ENCODE data around the gene CDK4.

Gene CDK4

GRCh38 chr12:57771873-57772428 lies 19.8 kb upstream of the CDK4 start, which contains the start of gene METTL1:
METTL1 (minus strand) TSS chr12:57772105; CDS start chr12:57772083, 22 bp downstream.
- DNase-seq (ENCODE audit: low spot score) = peak; percentile 96

- peak; percentile 92 for DNase-seq (ENCODE audit: low spot score)
Measured at GRCh38 chr12:57771236-57771872, 19.2 kb upstream of the CDK4 start.

GRCh38 chr12:57770734-57771133 lies 18.6 kb upstream of the CDK4 start:
- DNase-seq (ENCODE audit: low spot score) = no peak

GRCh38 chr12:57769594-57769993 lies 17.5 kb upstream of the CDK4 start:
- no peak for DNase-seq (ENCODE audit: low spot score)

GRCh38 chr12:57767876-57768275 lies 15.8 kb upstream of the CDK4 start:
- no peak for DNase-seq (ENCODE audit: low spot score)

GRCh38 chr12:57767305-57767698 lies 15.2 kb upstream of the CDK4 start:
- no peak for DNase-seq (ENCODE audit: low spot score)

GRCh38 chr12:57766464-57767304 lies 14.6 kb upstream of the CDK4 start, which contains the start of gene CYP27B1:
CYP27B1 (minus strand) TSS chr12:57767078; CDS start chr12:57767041, 37 bp downstream.
- DNase-seq (ENCODE audit: low spot score) = no peak

GRCh38 chr12:57765698-57766463 lies 13.8 kb upstream of the CDK4 start:
- no peak for DNase-seq (ENCODE audit: low spot score)

- peak; percentile 59 for DNase-seq (ENCODE audit: low spot score)
Measured at GRCh38 chr12:57765003-57765697, 13.0 kb upstream of the CDK4 start.

GRCh38 chr12:57764662-57765002 lies 12.5 kb upstream of the CDK4 start:
- no peak for DNase-seq (ENCODE audit: low spot score)

GRCh38 chr12:57763881-57764661 lies 12.0 kb upstream of the CDK4 start:
- no peak for DNase-seq (ENCODE audit: low spot score)

GRCh38 chr12:57762463-57762862 lies 10.4 kb upstream of the CDK4 start:
- DNase-seq (ENCODE audit: low spot score) = no peak

GRCh38 chr12:57761391-57761998 lies 9.4 kb upstream of the CDK4 start:
- no peak for DNase-seq (ENCODE audit: low spot score)

GRCh38 chr12:57760347-57760982 lies 8.4 kb upstream of the CDK4 start:
- no peak for DNase-seq (ENCODE audit: low spot score)

- DNase-seq (ENCODE audit: low spot score) = no peak
Measured at GRCh38 chr12:57759360-57759980, 7.4 kb upstream of the CDK4 start.

GRCh38 chr12:57758552-57759359 lies 6.6 kb upstream of the CDK4 start:
- DNase-seq (ENCODE audit: low spot score) = no peak

GRCh38 chr12:57757771-57758170 lies 5.7 kb upstream of the CDK4 start:
- DNase-seq (ENCODE audit: low spot score) = no peak

Measured in AG20443 (cell line).